Sigmoid colon (tissue), 4 donors: ENCODE results near the gene APEH.

Experiments
- CTCF ChIP-seq, 4 experiments: fragments of 450-650 bp in 3 of 4; fragments of 200-600 bp in 1 of 4; IDR thresholded peaks; one replicate each; pipeline ENCODE4 v1.5.1; 2016 to 2019; ENCODE audit warnings: antibody characterized with exemption in 4 of 4, mild to moderate bottlenecking in 3 of 4, moderate library complexity in 2 of 4
- EP300 ChIP-seq, 4 donors: sonication (generic); formaldehyde crosslinking; IDR thresholded peaks; one replicate each; pipeline ENCODE4 v1.6.1; 2017; ENCODE audit warnings: antibody characterized with exemption in 4 of 4
- POLR2AphosphoS5 ChIP-seq, 4 donors: sonication (generic); formaldehyde crosslinking; IDR thresholded peaks; one replicate each; pipeline ENCODE4 v1.6.1; 2017; ENCODE audit warnings: antibody characterized with exemption in 4 of 4

- no peak for TF ChIP-seq CTCF (IDR thresholded peaks at IDR 0.05)
- no peak for TF ChIP-seq EP300 (IDR thresholded peaks at IDR 0.05)
- TF ChIP-seq POLR2AphosphoS5 (IDR thresholded peaks at IDR 0.05) = no peak
Observed at GRCh38 chr3:49709852-49710251, 35.7 kb downstream of the APEH start.
